ENCODE results near the gene MS4A4A. TPM values are rescaled to one million over a fixed set of nuclear protein-coding genes. Genes with fewer than 3 reads are reported as not detected.

MS4A4A gene
- polyA plus RNA-seq (not detected in 2 replicates), polyA minus RNA-seq (not detected in 2 replicates)

DNA sequence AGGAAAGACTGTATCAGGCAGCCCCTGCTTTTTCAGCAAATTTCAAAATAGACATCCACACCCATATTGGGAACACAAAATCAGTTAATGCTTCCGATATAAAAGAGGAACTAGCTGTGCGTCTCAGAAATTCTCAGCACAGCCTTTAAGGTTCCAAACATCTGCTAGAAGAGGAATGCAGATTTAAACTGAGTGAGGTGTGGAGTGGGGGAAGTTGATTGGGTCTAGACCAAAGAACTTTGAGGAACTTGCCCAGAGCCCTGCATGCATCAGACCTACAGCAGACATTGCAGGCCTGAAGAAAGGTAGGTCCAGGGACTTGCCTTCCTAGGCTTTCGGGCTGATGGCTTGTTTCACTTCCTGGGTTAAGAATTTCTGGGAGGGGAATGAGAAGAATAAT is at the start of gene MS4A4A:
TSS of gene MS4A4A (plus strand) at position 255 of the 400 bp plus-strand sequence. CDS start at position 265, 10 bp downstream.
- Histone ChIP-seq H3K27me3 (ENCODE audit: insufficient read depth, low read depth, low read length) (no peaks in the 10 kb centered on the region), H3K36me3 (ENCODE audit: insufficient read depth, low read length) (no peaks in the 10 kb centered on the region), H2AFZ (ENCODE audit: low read depth, low read length) (no peak within 1 kb of the TSS), H3K27ac (ENCODE audit: low read length) (no peak within 1 kb of the TSS), H3K4me2 (ENCODE audit: low read length) (no peak within 1 kb of the TSS), H3K9me3 (ENCODE audit: low read length) (no peaks in the 10 kb centered on the region), H4K20me1 (ENCODE audit: insufficient read depth) (no peaks in the 10 kb centered on the region), H3K9me2 (ENCODE audit: insufficient read depth, low read length) (no peaks in the 10 kb centered on the region), H3K4me3 (ENCODE audit: low read length) (no peak within 1 kb of the TSS), H3K9ac (ENCODE audit: low read length) (no peak within 1 kb of the TSS), H3K79me2 (replicated peaks; ENCODE audit: insufficient read depth, low read length) (no peaks in the 10 kb centered on the region), H3F3A (ENCODE audit: insufficient read depth, low read length, poor library complexity, severe bottlenecking) (no peaks in the 10 kb centered on the region)
- TF ChIP-seq TAF1 (IDR thresholded peaks at IDR 0.05; ENCODE audit: low read depth): no peak
- no peak for TF ChIP-seq RAD21 (conservative IDR thresholded peaks at IDR 0.05)
- TF ChIP-seq SMC3 (conservative IDR thresholded peaks at IDR 0.05; ENCODE audit: poor library complexity): no peak
- no peak for TF ChIP-seq EZH2 (IDR thresholded peaks at IDR 0.05; ENCODE audit: borderline replicate concordance, insufficient read depth, low read length, poor library complexity, severe bottlenecking)
- no peak for TF ChIP-seq POLR2AphosphoS5 (IDR thresholded peaks at IDR 0.05)
- no peak for TF ChIP-seq MXI1 (conservative IDR thresholded peaks at IDR 0.05; ENCODE audit: poor library complexity, severe bottlenecking)
- no peak for TF ChIP-seq EP300 (conservative IDR thresholded peaks at IDR 0.05; ENCODE audit: poor library complexity, severe bottlenecking)
- TF ChIP-seq, protein P1, sequence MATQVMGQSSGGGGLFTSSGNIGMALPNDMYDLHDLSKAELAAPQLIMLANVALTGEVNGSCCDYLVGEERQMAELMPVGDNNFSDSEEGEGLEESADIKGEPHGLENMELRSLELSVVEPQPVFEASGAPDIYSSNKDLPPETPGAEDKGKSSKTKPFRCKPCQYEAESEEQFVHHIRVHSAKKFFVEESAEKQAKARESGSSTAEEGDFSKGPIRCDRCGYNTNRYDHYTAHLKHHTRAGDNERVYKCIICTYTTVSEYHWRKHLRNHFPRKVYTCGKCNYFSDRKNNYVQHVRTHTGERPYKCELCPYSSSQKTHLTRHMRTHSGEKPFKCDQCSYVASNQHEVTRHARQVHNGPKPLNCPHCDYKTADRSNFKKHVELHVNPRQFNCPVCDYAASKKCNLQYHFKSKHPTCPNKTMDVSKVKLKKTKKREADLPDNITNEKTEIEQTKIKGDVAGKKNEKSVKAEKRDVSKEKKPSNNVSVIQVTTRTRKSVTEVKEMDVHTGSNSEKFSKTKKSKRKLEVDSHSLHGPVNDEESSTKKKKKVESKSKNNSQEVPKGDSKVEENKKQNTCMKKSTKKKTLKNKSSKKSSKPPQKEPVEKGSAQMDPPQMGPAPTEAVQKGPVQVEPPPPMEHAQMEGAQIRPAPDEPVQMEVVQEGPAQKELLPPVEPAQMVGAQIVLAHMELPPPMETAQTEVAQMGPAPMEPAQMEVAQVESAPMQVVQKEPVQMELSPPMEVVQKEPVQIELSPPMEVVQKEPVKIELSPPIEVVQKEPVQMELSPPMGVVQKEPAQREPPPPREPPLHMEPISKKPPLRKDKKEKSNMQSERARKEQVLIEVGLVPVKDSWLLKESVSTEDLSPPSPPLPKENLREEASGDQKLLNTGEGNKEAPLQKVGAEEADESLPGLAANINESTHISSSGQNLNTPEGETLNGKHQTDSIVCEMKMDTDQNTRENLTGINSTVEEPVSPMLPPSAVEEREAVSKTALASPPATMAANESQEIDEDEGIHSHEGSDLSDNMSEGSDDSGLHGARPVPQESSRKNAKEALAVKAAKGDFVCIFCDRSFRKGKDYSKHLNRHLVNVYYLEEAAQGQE (IDR thresholded peaks at IDR 0.05; ENCODE audit: borderline replicate concordance): no peak
- TF ChIP-seq, protein P2, sequence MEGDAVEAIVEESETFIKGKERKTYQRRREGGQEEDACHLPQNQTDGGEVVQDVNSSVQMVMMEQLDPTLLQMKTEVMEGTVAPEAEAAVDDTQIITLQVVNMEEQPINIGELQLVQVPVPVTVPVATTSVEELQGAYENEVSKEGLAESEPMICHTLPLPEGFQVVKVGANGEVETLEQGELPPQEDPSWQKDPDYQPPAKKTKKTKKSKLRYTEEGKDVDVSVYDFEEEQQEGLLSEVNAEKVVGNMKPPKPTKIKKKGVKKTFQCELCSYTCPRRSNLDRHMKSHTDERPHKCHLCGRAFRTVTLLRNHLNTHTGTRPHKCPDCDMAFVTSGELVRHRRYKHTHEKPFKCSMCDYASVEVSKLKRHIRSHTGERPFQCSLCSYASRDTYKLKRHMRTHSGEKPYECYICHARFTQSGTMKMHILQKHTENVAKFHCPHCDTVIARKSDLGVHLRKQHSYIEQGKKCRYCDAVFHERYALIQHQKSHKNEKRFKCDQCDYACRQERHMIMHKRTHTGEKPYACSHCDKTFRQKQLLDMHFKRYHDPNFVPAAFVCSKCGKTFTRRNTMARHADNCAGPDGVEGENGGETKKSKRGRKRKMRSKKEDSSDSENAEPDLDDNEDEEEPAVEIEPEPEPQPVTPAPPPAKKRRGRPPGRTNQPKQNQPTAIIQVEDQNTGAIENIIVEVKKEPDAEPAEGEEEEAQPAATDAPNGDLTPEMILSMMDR (IDR thresholded peaks at IDR 0.05; ENCODE audit: poor library complexity, severe bottlenecking): no peak

DNA sequence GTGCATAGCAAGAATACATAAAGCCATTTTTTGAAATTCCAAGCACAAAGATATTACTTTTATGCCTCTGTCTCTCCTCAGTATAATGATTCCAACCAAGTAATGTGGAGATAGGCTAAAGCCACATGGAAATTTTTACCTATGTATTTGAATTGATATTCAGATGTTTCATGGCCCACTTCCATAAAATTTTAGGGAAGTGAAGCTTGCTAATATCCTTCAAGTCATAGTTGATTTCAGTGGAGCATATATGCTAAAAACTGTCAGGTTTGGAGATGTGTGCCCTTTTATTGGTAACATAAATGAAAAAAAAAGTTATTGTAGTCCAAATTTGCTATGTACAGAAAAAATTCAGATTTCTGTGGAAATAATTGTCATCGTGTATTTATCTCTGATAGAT is 49.8 kb upstream of the MS4A4A start:
- Histone ChIP-seq H3K27me3 (ENCODE audit: insufficient read depth, low read depth, low read length) (no peaks in the 10 kb centered on the region), H3F3A (ENCODE audit: insufficient read depth, low read length, poor library complexity, severe bottlenecking) (no peaks in the 10 kb centered on the region), H2AFZ (ENCODE audit: low read depth, low read length) (no peak overlapping the region), H3K27ac (ENCODE audit: low read length) (no peak overlapping the region), H3K4me3 (ENCODE audit: low read length) (no peak overlapping the region), H3K36me3 (ENCODE audit: insufficient read depth, low read length) (no peaks in the 10 kb centered on the region), H3K9me3 (ENCODE audit: low read length) (no peaks in the 10 kb centered on the region), H3K9ac (ENCODE audit: low read length) (no peak overlapping the region), H4K20me1 (ENCODE audit: insufficient read depth) (no peaks in the 10 kb centered on the region), H3K4me2 (ENCODE audit: low read length) (no peak overlapping the region), H3K79me2 (replicated peaks; ENCODE audit: insufficient read depth, low read length) (no peaks in the 10 kb centered on the region), H3K9me2 (ENCODE audit: insufficient read depth, low read length) (no peaks in the 10 kb centered on the region)
- TF ChIP-seq, protein P2 (IDR thresholded peaks at IDR 0.05; ENCODE audit: poor library complexity, severe bottlenecking): no peak
- TF ChIP-seq, protein P1 (IDR thresholded peaks at IDR 0.05; ENCODE audit: borderline replicate concordance): no peak
- TF ChIP-seq TAF1 (IDR thresholded peaks at IDR 0.05; ENCODE audit: low read depth) (no peak), POLR2AphosphoS5 (IDR thresholded peaks at IDR 0.05) (no peak), RAD21 (conservative IDR thresholded peaks at IDR 0.05) (no peak), MXI1 (conservative IDR thresholded peaks at IDR 0.05; ENCODE audit: poor library complexity, severe bottlenecking) (no peak), EP300 (conservative IDR thresholded peaks at IDR 0.05; ENCODE audit: poor library complexity, severe bottlenecking) (no peak), EZH2 (IDR thresholded peaks at IDR 0.05; ENCODE audit: borderline replicate concordance, insufficient read depth, low read length, poor library complexity, severe bottlenecking) (no peak)
